GM12892 (cell line): Measurements from ENCODE around the gene SUGCT.

Experiments
- POLR2A ChIP-seq: IDR thresholded peaks from 2 replicates; pipeline ENCODE4 v1.6.1; 2011; ENCODE audit warnings: low read depth, low read length, control low read depth
- POLR2AphosphoS5 ChIP-seq: IDR thresholded peaks from 2 replicates; pipeline ENCODE4 v1.6.1; 2011; ENCODE audit warnings: low read depth, low read length, control low read depth

DNA sequence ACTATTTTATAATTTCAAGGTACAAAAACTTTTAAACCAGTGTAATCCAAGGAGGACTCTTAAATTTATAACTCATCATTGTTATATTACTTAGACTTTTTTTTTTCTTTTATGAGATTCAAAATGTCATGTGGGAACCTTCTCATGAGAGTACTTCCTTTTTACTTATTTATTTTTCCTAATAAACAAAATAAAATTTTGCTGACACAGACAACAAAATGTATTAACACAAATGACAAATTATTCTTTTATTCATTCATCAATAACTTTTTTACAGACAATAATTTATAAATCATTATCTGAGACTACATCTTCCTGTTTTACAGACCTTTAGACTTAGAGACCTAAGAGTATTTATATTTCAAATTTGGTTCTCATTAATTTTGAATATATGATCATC is 706.2 kb downstream of the SUGCT start:
- no peak for TF ChIP-seq POLR2AphosphoS5
- no peak for TF ChIP-seq POLR2A
